ENCODE data around the gene CAPN10. TPM values are rescaled to one million over a fixed set of nuclear protein-coding genes. Genes with fewer than 3 reads are reported as not detected.

CAPN10 gene
- total and polyA plus RNA-seq, 4 donors, result 15.0 to 50.8 (median 41.8) TPM

- no peaks in the 10 kb centered on the region for H3K27me3 ChIP-seq (ENCODE audit: control insufficient read depth, insufficient read depth, low read length)
- 90% methylated on average over 8 of the region's 12 CpGs for WGBS (ENCODE audit: insufficient coverage)
- H3K4me3 ChIP-seq (ENCODE audit: low read depth, low read length), result no peak overlapping the region
- H3K4me1 ChIP-seq (ENCODE audit: control insufficient read depth, insufficient read depth, low read length), result peaks cover 3% of the 10 kb centered on the region
- H3K9me3 ChIP-seq (ENCODE audit: control insufficient read depth, insufficient read depth, low read length), result peaks cover 2% of the 10 kb centered on the region
- no peak for DNase-seq (ENCODE audit: low read depth in 4 of 6, low spot score in 6 of 6)
- no peak overlapping the region for H3K27ac ChIP-seq (ENCODE audit: low read depth, low read length)
- peaks cover 67% of the 10 kb centered on the region for H3K36me3 ChIP-seq (ENCODE audit: control insufficient read depth, insufficient read depth, low read length)
These were observed 7.3 kb upstream of the CAPN10 start for GRCh38 chr2:240579071-240579762.

- peaks cover 9% of the 10 kb centered on the region for H3K4me1 ChIP-seq (ENCODE audit: control insufficient read depth, insufficient read depth, low read length)
- H3K27ac ChIP-seq (ENCODE audit: low read depth, low read length), result no peak overlapping the region
These were observed 6.5 kb upstream of the CAPN10 start for GRCh38 chr2:240579771-240580614.

GRCh38 chr2:240581811-240582210, 4.7 kb upstream of the CAPN10 start:
- Histone ChIP-seq H3K27me3 (ENCODE audit: control insufficient read depth, insufficient read depth, low read length) (no peaks in the 10 kb centered on the region), H3K27ac (ENCODE audit: low read depth, low read length) (no peak overlapping the region), H3K36me3 (ENCODE audit: control insufficient read depth, insufficient read depth, low read length) (peaks cover 46% of the 10 kb centered on the region), H3K9me3 (ENCODE audit: control insufficient read depth, insufficient read depth, low read length) (peaks cover 2% of the 10 kb centered on the region), H3K4me1 (ENCODE audit: control insufficient read depth, insufficient read depth, low read length) (peaks cover 17% of the 10 kb centered on the region), H3K4me3 (ENCODE audit: low read depth, low read length) (no peak overlapping the region)
- DNase-seq (ENCODE audit: low read depth in 4 of 6, low spot score in 6 of 6), result no peak
- WGBS (ENCODE audit: insufficient coverage), result 80% methylated on average over 2 of the region's 5 CpGs

More at GRCh38 chr2:240579771-240580614, 6.5 kb upstream of the CAPN10 start:
- 66% methylated on average over 25 of the region's 27 CpGs for WGBS (ENCODE audit: insufficient coverage)
- no peak for DNase-seq (ENCODE audit: low read depth in 4 of 6, low spot score in 6 of 6)
- H3K27me3 ChIP-seq (ENCODE audit: control insufficient read depth, insufficient read depth, low read length), result no peaks in the 10 kb centered on the region
- peaks cover 2% of the 10 kb centered on the region for H3K9me3 ChIP-seq (ENCODE audit: control insufficient read depth, insufficient read depth, low read length)
- peaks cover 64% of the 10 kb centered on the region for H3K36me3 ChIP-seq (ENCODE audit: control insufficient read depth, insufficient read depth, low read length)
- no peak overlapping the region for H3K4me3 ChIP-seq (ENCODE audit: low read depth, low read length)

GRCh38 chr2:240582781-240583180, 3.8 kb upstream of the CAPN10 start:
- Histone ChIP-seq H3K4me3 (ENCODE audit: low read depth, low read length) (no peak overlapping the region), H3K4me1 (ENCODE audit: control insufficient read depth, insufficient read depth, low read length) (peaks cover 26% of the 10 kb centered on the region), H3K27me3 (ENCODE audit: control insufficient read depth, insufficient read depth, low read length) (no peaks in the 10 kb centered on the region), H3K36me3 (ENCODE audit: control insufficient read depth, insufficient read depth, low read length) (peaks cover 37% of the 10 kb centered on the region), H3K9me3 (ENCODE audit: control insufficient read depth, insufficient read depth, low read length) (peaks cover 2% of the 10 kb centered on the region), H3K27ac (ENCODE audit: low read depth, low read length) (no peak overlapping the region)
- no peak for DNase-seq (ENCODE audit: low read depth in 4 of 6, low spot score in 6 of 6)
- WGBS (ENCODE audit: insufficient coverage), result 86% methylated on average over 2 of the region's 3 CpGs

- DNase-seq (ENCODE audit: low read depth in 4 of 6, low spot score in 6 of 6), result no peak
- H3K27ac ChIP-seq (ENCODE audit: low read depth, low read length), result no peak overlapping the region
- H3K9me3 ChIP-seq (ENCODE audit: control insufficient read depth, insufficient read depth, low read length), result peaks cover 2% of the 10 kb centered on the region
- no peak overlapping the region for H3K4me3 ChIP-seq (ENCODE audit: low read depth, low read length)
- H3K36me3 ChIP-seq (ENCODE audit: control insufficient read depth, insufficient read depth, low read length), result peaks cover 27% of the 10 kb centered on the region
- H3K4me1 ChIP-seq (ENCODE audit: control insufficient read depth, insufficient read depth, low read length), result peaks cover 34% of the 10 kb centered on the region
- H3K27me3 ChIP-seq (ENCODE audit: control insufficient read depth, insufficient read depth, low read length), result no peaks in the 10 kb centered on the region
- 87% methylated on average over 3 of the region's 4 CpGs for WGBS (ENCODE audit: insufficient coverage)
These were observed 2.8 kb upstream of the CAPN10 start for GRCh38 chr2:240583774-240584173.

- DNase-seq (ENCODE audit: low read depth in 4 of 6, low spot score in 6 of 6), result no peak
- Histone ChIP-seq H3K27ac (ENCODE audit: low read depth, low read length) (no peak overlapping the region), H3K9me3 (ENCODE audit: control insufficient read depth, insufficient read depth, low read length) (peaks cover 2% of the 10 kb centered on the region), H3K27me3 (ENCODE audit: control insufficient read depth, insufficient read depth, low read length) (no peaks in the 10 kb centered on the region), H3K36me3 (ENCODE audit: control insufficient read depth, insufficient read depth, low read length) (peaks cover 25% of the 10 kb centered on the region), H3K4me1 (ENCODE audit: control insufficient read depth, insufficient read depth, low read length) (peaks cover 36% of the 10 kb centered on the region), H3K4me3 (ENCODE audit: low read depth, low read length) (no peak overlapping the region)
- 62% methylated on average over 4 of the region's 4 CpGs for WGBS (ENCODE audit: insufficient coverage)
These were observed 2.0 kb upstream of the CAPN10 start for GRCh38 chr2:240584486-240585031.

GRCh38 chr2:240585101-240585500, 1.4 kb upstream of the CAPN10 start:
- H3K4me1 ChIP-seq (ENCODE audit: control insufficient read depth, insufficient read depth, low read length), result peaks cover 34% of the 10 kb centered on the region
- H3K36me3 ChIP-seq (ENCODE audit: control insufficient read depth, insufficient read depth, low read length), result peaks cover 26% of the 10 kb centered on the region
- no peak overlapping the region for H3K27ac ChIP-seq (ENCODE audit: low read depth, low read length)
- no peak for DNase-seq (ENCODE audit: low read depth in 4 of 6, low spot score in 6 of 6)
- no peaks in the 10 kb centered on the region for H3K27me3 ChIP-seq (ENCODE audit: control insufficient read depth, insufficient read depth, low read length)
- peaks cover 2% of the 10 kb centered on the region for H3K9me3 ChIP-seq (ENCODE audit: control insufficient read depth, insufficient read depth, low read length)
- WGBS (ENCODE audit: insufficient coverage), result 89% methylated on average over 6 of the region's 6 CpGs
- peak overlapping the region; percentile 97 for H3K4me3 ChIP-seq (ENCODE audit: low read depth, low read length)

- Histone ChIP-seq H3K4me1 (ENCODE audit: control insufficient read depth, insufficient read depth, low read length) (peaks cover 34% of the 10 kb centered on the region), H3K4me3 (ENCODE audit: low read depth, low read length) (peak overlapping the region; percentile 97), H3K27ac (ENCODE audit: low read depth, low read length) (peak overlapping the region; percentile 97), H3K36me3 (ENCODE audit: control insufficient read depth, insufficient read depth, low read length) (peaks cover 32% of the 10 kb centered on the region), H3K27me3 (ENCODE audit: control insufficient read depth, insufficient read depth, low read length) (no peaks in the 10 kb centered on the region), H3K9me3 (ENCODE audit: control insufficient read depth, insufficient read depth, low read length) (peaks cover 2% of the 10 kb centered on the region)
- WGBS (ENCODE audit: insufficient coverage), result 2% methylated on average over 20 of the region's 20 CpGs
- DNase-seq (ENCODE audit: low read depth in 4 of 6, low spot score in 6 of 6), result no peak
These were observed 795 bp upstream of the CAPN10 start for GRCh38 chr2:240585681-240586197.

GRCh38 chr2:240586919-240587800, 626 bp downstream of the CAPN10 start:
- DNase-seq (ENCODE audit: low read depth in 4 of 6, low spot score in 6 of 6), result peak in 2 of 6 donors; percentile 6 to 21
- peak overlapping the region; percentile 97 for H3K4me3 ChIP-seq (ENCODE audit: low read depth, low read length)
- WGBS (ENCODE audit: insufficient coverage), result 2% methylated on average over 62 of the region's 62 CpGs
- peaks cover 34% of the 10 kb centered on the region for H3K4me1 ChIP-seq (ENCODE audit: control insufficient read depth, insufficient read depth, low read length)
- H3K27ac ChIP-seq (ENCODE audit: low read depth, low read length), result no peak overlapping the region
- no peaks in the 10 kb centered on the region for H3K27me3 ChIP-seq (ENCODE audit: control insufficient read depth, insufficient read depth, low read length)
- peaks cover 42% of the 10 kb centered on the region for H3K36me3 ChIP-seq (ENCODE audit: control insufficient read depth, insufficient read depth, low read length)
- no peaks in the 10 kb centered on the region for H3K9me3 ChIP-seq (ENCODE audit: control insufficient read depth, insufficient read depth, low read length)

Data from spinal cord (tissue), 10 donors.